Fibroblast of pulmonary artery (primary cell): Measurements from ENCODE around the gene RALY.

Experiments used
- DNase-seq: peaks from one replicate; pipeline ENCODE4 v3.0.0-alpha.2; 2010; ENCODE audit warnings: low read depth
- H3K4me3 ChIP-seq: replicated peaks from 2 replicates; pipeline ENCODE4 v1.5.1; 2011; ENCODE audit warnings: low read depth, mild to moderate bottlenecking, control low read depth, low read length, moderate library complexity
- TF ChIP-seq, protein P1 (sequence below): IDR thresholded peaks from 2 replicates; pipeline ENCODE4 v1.5.1; 2011; ENCODE audit warnings: mild to moderate bottlenecking, control low read depth, low read length, inconsistent platforms; ENCODE audit errors: missing control alignments

Gene RALY

DNA sequence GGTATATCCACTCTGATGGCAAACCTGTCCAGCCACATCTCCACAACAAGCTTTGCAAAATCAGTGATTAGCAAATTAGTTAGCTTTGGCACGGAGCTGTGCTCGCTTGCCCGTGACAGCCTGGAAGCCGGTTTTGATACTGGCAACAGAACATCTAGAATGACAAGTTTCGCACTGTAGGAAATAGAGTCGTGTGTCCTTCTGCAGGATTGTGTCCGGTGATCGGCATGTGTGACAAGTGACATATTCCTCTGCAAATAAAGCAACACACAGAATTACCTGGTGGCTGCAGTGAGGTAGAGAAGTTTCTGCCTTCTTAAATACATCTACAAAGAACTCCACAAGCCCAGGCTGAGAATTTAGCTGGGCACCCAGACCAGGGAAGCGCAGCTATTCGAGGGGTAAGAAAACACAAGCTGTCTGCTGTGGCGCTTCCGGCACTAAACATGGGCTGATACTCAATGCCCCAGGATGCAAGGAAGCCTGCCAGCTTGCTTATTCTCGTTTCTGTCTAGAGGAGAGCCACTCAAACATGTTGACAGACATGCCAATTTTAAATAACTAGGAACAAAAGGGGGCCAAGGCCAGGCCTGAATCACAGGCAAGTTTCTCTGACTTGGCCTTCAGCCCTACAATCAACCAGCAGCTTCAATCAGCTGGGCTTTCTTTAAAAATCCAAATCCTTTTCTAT is 96.1 kb downstream of the RALY start:
- TF ChIP-seq, protein P1, sequence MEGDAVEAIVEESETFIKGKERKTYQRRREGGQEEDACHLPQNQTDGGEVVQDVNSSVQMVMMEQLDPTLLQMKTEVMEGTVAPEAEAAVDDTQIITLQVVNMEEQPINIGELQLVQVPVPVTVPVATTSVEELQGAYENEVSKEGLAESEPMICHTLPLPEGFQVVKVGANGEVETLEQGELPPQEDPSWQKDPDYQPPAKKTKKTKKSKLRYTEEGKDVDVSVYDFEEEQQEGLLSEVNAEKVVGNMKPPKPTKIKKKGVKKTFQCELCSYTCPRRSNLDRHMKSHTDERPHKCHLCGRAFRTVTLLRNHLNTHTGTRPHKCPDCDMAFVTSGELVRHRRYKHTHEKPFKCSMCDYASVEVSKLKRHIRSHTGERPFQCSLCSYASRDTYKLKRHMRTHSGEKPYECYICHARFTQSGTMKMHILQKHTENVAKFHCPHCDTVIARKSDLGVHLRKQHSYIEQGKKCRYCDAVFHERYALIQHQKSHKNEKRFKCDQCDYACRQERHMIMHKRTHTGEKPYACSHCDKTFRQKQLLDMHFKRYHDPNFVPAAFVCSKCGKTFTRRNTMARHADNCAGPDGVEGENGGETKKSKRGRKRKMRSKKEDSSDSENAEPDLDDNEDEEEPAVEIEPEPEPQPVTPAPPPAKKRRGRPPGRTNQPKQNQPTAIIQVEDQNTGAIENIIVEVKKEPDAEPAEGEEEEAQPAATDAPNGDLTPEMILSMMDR = no peak
- no peak overlapping the region for H3K4me3 ChIP-seq
- no peak for DNase-seq

DNA sequence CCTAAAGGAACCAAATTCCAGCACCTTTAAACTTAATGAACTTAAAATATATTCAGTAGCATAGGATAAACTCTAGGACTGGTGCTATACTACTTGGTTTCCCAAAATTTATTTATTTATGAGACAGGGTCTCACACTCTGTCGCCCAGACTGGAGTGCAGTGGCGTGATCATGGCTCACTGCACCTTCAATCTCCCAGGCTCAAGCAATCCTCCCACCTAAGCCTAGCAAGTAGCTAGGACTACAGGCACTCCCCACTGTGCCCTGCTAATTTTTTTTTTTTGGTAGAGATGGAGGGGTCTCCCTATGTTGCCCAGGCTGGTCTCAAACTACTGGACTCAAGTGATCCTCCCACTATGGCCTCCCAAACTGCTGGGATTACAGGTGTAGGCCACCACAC is 96.9 kb downstream of the RALY start:
- no peak overlapping the region for H3K4me3 ChIP-seq
- DNase-seq = no peak
- TF ChIP-seq, protein P1 = no peak

DNA sequence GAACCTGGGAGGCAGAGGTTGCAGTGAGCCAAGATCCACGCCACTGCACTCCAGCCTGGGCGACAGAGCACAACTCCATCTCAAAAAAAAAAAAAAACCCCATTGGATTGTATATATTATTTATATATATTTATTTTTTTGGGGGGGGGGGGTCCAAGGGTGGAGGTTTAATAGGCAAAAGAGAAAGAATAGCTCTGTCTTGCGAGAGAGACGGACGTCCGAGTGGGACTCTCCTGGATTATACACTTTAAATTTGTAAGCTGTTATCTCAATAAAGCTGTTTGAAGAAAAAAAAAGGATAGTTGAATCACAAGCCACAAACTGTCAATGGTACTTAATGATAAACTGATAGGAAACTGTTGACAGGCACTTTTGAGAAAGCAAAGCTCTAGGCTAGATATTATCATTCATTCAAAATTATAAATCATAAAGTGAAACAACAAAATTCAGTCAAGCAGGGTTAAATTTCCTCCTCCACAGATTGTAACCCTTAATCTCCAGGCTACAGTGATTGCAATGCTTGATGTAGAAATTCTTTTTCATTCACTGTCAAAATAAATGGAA is 98.0 kb downstream of the RALY start:
- TF ChIP-seq, protein P1 = no peak
- no peak for DNase-seq
- no peak overlapping the region for H3K4me3 ChIP-seq

DNA sequence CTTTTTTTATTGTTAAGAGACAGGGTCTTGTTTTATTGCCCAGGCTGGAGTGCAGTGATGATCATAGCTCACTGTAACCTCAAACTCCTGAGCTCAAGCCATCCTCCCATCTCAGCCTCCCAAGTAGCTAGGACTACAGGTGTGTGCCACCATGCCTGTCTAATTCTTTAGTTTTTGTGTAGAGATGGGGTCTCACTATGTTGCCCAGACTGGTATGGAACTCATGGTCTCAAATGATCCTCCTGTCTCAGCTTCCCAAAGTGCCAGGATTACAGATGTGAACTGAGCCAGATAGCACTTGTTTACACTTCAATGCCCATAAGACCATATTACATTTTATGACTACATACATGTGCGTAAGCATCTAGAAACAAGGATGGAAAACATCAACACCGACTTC is 100.2 kb downstream of the RALY start:
- TF ChIP-seq, protein P1 = no peak
- no peak for DNase-seq
- H3K4me3 ChIP-seq = no peak overlapping the region

DNA sequence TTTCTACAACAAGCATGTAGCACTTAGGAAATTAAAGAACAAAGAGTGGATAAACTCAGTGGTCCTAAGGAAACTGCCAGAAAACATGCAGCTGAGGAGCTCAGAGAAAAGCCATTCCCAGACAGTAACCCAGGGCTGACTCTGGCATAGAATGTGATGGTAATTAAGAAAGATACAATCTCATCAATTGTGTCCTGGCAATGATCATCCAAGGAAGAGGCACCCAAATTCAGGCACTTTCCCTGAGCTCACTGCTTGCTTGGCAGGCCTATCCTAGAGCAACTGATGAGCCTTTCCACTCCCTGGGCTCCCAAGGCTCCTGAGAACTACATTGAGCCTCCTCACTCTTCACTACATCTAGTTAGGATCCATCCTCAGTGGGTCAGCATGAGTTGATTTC is 102.1 kb downstream of the RALY start:
- TF ChIP-seq, protein P1 = no peak
- H3K4me3 ChIP-seq = no peak overlapping the region
- no peak for DNase-seq

DNA sequence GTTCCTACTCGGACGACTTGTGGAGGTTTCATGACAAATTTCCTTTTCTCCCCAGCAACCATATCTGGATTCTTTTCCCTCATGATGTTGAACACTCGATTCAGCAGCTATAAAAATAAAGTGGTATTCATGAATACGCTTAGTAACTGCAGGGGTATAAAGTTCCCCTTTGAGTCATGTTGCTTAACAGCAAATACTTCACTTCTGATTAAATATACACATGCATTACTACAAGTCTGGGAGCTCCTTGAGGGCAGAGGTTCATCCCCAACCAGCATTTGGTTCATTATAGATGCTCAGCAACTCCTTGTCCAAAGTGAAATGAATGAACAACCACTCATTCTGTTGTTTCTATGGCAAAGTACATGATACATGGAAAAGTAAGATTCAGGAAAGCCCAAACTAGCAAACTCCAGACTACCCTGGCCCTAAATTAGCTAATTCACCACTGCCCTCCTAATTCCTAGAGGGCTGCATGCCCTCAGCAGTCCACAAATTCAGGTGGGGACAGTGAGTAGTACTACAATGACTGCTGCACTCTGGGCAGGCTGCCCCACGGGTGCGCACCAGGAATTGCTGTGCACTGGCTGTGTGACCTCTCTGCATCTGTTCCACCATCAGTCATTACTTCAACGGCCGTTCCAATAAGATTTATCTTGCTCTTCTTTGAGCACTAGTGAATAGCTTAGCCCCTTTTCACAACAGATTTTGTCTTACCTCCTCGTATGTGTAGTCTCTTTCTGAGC is 103.2 kb downstream of the RALY start:
- DNase-seq = no peak
- TF ChIP-seq, protein P1 = no peak
- no peak overlapping the region for H3K4me3 ChIP-seq

DNA sequence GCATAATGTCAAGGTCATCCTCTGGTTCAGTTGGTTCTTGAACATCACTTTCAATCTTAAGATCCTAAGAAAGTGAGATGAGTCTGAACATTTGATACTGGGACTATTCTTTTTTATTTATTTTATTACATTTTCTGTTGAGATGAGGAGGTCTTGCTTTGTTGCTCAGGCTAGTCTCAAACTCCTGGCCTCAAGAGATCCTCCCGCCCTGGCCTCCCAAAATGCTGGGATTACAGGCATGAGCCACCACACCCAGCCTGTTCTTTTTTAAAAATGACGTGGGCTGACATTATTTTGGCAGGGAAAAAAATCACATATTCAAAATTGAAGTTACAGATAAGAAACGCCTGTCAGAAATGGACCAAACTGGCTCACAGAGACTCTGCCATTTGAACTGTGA is 104.9 kb downstream of the RALY start:
- TF ChIP-seq, protein P1 = no peak
- no peak for DNase-seq
- no peak overlapping the region for H3K4me3 ChIP-seq
